Natural killer cell (primary cell): ENCODE data around the gene OPRD1. TPM values are rescaled to one million over a fixed set of nuclear protein-coding genes. Genes with fewer than 3 reads are reported as not detected.

Source experiments
- ATAC-seq, 3 donors: fragments of 150-1000 bp in 2 of 3; fragments of 200-7000 bp in 1 of 3; cut with Tn5 transposase; 1 replicate in 1 of 3; 2 replicates in 2 of 3; pipeline ENCODE4 v1.10.0; 2021; ENCODE audit warnings: mild to moderate bottlenecking in 2 of 3, moderate library complexity in 2 of 3
- DNase-seq, 2 donors: peaks; one replicate each; pipeline versions ENCODE4 v3.0.0 to v3.0.0-alpha.2; 2013 to 2021; ENCODE audit warnings: mixed read lengths in 1 of 2
- H3K27ac ChIP-seq: one replicate; pipeline ENCODE4 v1.5.1; 2013; ENCODE audit warnings: mild to moderate bottlenecking, low read length
- H3K27me3 ChIP-seq: one replicate; pipeline ENCODE4 v1.6.1; 2013; ENCODE audit warnings: low read length; ENCODE audit not compliant: control insufficient read depth, insufficient read depth
- H3K36me3 ChIP-seq: one replicate; pipeline ENCODE4 v1.6.1; 2013; ENCODE audit warnings: low read length; ENCODE audit not compliant: control insufficient read depth, insufficient read depth
- H3K4me1 ChIP-seq: one replicate; pipeline ENCODE4 v1.6.1; 2013; ENCODE audit warnings: low read length; ENCODE audit not compliant: control insufficient read depth, insufficient read depth
- H3K4me3 ChIP-seq: one replicate; pipeline ENCODE4 v1.5.1; 2013; ENCODE audit warnings: low read length
- H3K9me3 ChIP-seq: one replicate; pipeline ENCODE4 v1.6.1; 2013; ENCODE audit warnings: low read length; ENCODE audit not compliant: control insufficient read depth, insufficient read depth
- H3K27ac Mint-ChIP-seq, 2 donors: one replicate each; pipeline ENCODE4 v1.8.0; 2022; ENCODE audit warnings: mild to moderate bottlenecking in 2 of 2, mixed read lengths in 2 of 2, moderate library complexity in 1 of 2
- H3K27me3 Mint-ChIP-seq, 2 donors: one replicate each; pipeline ENCODE4 v1.8.0; 2022; ENCODE audit warnings: low read depth in 2 of 2, mixed read lengths in 2 of 2
- H3K36me3 Mint-ChIP-seq: one replicate; pipeline ENCODE4 v1.8.0; 2022; ENCODE audit warnings: mixed read lengths
- H3K4me1 Mint-ChIP-seq, 2 donors: one replicate each; pipeline ENCODE4 v1.8.0; 2022; ENCODE audit warnings: mixed read lengths in 2 of 2
- H3K4me3 Mint-ChIP-seq: one replicate; pipeline ENCODE4 v1.8.0; 2022; ENCODE audit warnings: mild to moderate bottlenecking, moderate library complexity, mixed read lengths
- H3K9me3 Mint-ChIP-seq, 2 donors: one replicate each; pipeline ENCODE4 v1.8.0; 2022; ENCODE audit warnings: mixed read lengths in 2 of 2
- CTCF ChIP-seq: fragments of 200-600 bp; IDR thresholded peaks from one replicate; pipeline ENCODE4 v1.8.0; 2022; ENCODE audit warnings: antibody characterized with exemption
- WGBS: methylation state at CpG from one replicate; pipeline ENCODE4 v1.1.7; 2013; ENCODE audit warnings: missing lambda C conversion rate; ENCODE audit not compliant: insufficient coverage; 5-methylcytosine and 5-hydroxymethylcytosine counted together
- intact Hi-C: fragments of 100-400 bp; cut with micrococcal nuclease; formaldehyde crosslinking; loops from one replicate; pipeline ENCODE4 v1.14.2; 2022
- total RNA-seq, 4 donors: library from RNA; stranded (reverse); fragments of 120-200 nt in 1 of 4; gene quantifications; one replicate each; pipeline versions ENCODE4 v1.2.3 to v1.2.4, GENCODE V29; 2013 to 2022

OPRD1 gene
- total RNA-seq, 3 donors from 2014 or later (not counting 1 experiment from before 2014, with no cell fraction given): not detected

DNA sequence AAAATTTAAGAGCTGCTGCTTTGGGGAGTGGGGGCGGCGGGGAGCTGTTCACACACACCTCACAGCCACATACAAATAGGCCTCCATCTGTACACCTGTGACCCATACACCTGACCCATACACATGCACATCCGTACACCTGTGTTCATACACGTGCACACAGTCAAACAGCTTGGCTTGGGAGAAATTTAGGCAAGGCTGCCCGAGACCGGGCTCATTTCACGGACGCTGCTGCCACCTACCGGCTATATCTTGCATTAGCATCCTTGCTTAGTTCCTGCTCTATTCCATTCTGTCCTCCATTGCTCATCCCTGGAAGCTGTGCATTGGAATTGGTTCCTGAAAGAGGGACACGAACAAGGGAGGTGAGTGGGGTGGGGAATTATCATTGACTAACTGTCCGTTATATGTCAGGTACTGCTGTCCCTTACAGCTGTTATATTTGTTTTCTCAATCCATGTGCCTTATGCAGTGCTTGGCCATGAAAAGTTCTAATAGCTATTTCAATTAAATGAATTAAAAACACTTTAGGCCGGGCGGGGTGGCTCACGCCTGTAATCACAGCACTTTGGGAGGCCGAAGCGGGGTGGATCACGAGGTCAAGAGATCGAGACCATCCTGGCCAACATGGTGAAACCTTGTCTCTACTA, 65.3 kb downstream of the OPRD1 start:
- Histone ChIP-seq H3K27me3 (no peaks in the 10 kb centered on the region), H3K4me3 (no peak overlapping the region), H3K27ac (no peak overlapping the region), H3K36me3 (no peaks in the 10 kb centered on the region), H3K4me1 (peaks cover 6% of the 10 kb centered on the region), H3K9me3 (no peaks in the 10 kb centered on the region)
- H3K4me1 Mint-ChIP-seq: peaks cover 4 to 5% of the 10 kb centered on the region in 2 donors
- DNase-seq (peak; percentile 71 to 89), ATAC-seq (peak; percentile 81 to 88 (median 85))
- H3K36me3 Mint-ChIP-seq: no peaks in the 10 kb centered on the region
- intact Hi-C loops: loop anchor here (1.0 to 5.0 kb wide), 7 partner anchors 92 to 786 kb away; partner anchors contain the start of gene TAF12
- WGBS: 27% methylated on average over 18 of the region's 18 CpGs
- no peak overlapping the region for H3K27ac Mint-ChIP-seq
- H3K9me3 Mint-ChIP-seq: no peaks in the 10 kb centered on the region
- TF ChIP-seq CTCF: peak; percentile 89
- H3K27me3 Mint-ChIP-seq: peaks cover 0 to 2% of the 10 kb centered on the region in 2 donors
- H3K4me3 Mint-ChIP-seq: no peak overlapping the region

DNA sequence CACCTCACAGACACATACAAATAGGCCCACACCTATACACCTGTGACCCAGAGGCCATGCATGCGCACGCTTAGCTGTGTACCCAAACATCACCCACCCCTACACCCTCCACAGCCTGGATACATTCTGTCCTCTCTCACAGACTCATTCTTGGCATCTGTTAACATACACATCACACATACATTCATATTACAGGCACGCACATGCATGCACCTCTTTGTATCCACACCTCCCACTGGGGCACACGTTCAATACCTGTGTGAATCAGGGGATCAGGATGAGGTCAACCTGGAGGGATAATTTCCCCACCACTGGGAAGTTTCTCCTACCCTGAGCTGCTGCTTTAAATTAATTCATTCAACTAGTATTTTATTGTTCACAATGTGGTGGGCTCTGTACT, 66.8 kb downstream of the OPRD1 start:
- H3K4me3 ChIP-seq: no peak overlapping the region
- H3K36me3 Mint-ChIP-seq: no peaks in the 10 kb centered on the region
- DNase-seq (no peak), ATAC-seq (no peak)
- no peaks in the 10 kb centered on the region for H3K36me3 ChIP-seq
- peaks cover 5 to 7% of the 10 kb centered on the region in 2 donors for H3K4me1 Mint-ChIP-seq
- TF ChIP-seq CTCF: no peak
- no peaks in the 10 kb centered on the region for H3K9me3 Mint-ChIP-seq
- H3K27me3 Mint-ChIP-seq: no peaks in the 10 kb centered on the region
- H3K27me3 ChIP-seq: no peaks in the 10 kb centered on the region
- intact Hi-C loops: loop anchor here (5.0 kb wide), 2 partner anchors 236 to 631 kb away; partner anchors contain the start of gene TAF12
- H3K4me3 Mint-ChIP-seq: no peak overlapping the region
- over 99% methylated on average over 4 of the region's 4 CpGs for WGBS
- H3K27ac ChIP-seq: no peak overlapping the region
- no peaks in the 10 kb centered on the region for H3K9me3 ChIP-seq
- no peak overlapping the region for H3K27ac Mint-ChIP-seq
- peaks cover 10% of the 10 kb centered on the region for H3K4me1 ChIP-seq

GRCh38 chr1:28882009-28882628, 70.1 kb downstream of the OPRD1 start:
- intact Hi-C loops: loop anchor here (1.0 to 5.0 kb wide), 4 partner anchors 101 to 321 kb away; partner anchors contain the start of gene TMEM200B
- H3K4me3 Mint-ChIP-seq: no peak overlapping the region
- DNase-seq (peak; percentile 73 to 90), ATAC-seq (no peak)
- no peaks in the 10 kb centered on the region for H3K36me3 ChIP-seq
- H3K4me1 ChIP-seq: peaks cover 36% of the 10 kb centered on the region
- peaks cover 32 to 37% of the 10 kb centered on the region in 2 donors for H3K4me1 Mint-ChIP-seq
- H3K9me3 Mint-ChIP-seq: no peaks in the 10 kb centered on the region
- no peaks in the 10 kb centered on the region for H3K27me3 ChIP-seq
- TF ChIP-seq CTCF: peak; percentile 93
- H3K27ac Mint-ChIP-seq: peak overlapping the region in 1 of 2 donors; percentile 81
- H3K36me3 Mint-ChIP-seq: no peaks in the 10 kb centered on the region
- H3K4me3 ChIP-seq: no peak overlapping the region
- no peaks in the 10 kb centered on the region for H3K27me3 Mint-ChIP-seq
- H3K27ac ChIP-seq: no peak overlapping the region
- H3K9me3 ChIP-seq: no peaks in the 10 kb centered on the region
- 45% methylated on average over 13 of the region's 13 CpGs for WGBS
